HEK293 (cell line): ENCODE results near the gene KCTD2.

Experiments used
- BCL11B ChIP-seq: fragments of 450-650 bp; formaldehyde crosslinking; IDR thresholded peaks from 2 replicates; pipeline ENCODE4 v1.5.1; 2016; ENCODE audit warnings: low read depth, missing biosample characterization, missing genetic modification characterization
- GLIS1 ChIP-seq: fragments of 450-650 bp; formaldehyde crosslinking; IDR thresholded peaks from 2 replicates; pipeline ENCODE4 v1.5.1; 2016; ENCODE audit warnings: missing biosample characterization, missing genetic modification characterization
- SP2 ChIP-seq: fragments of 450-650 bp; formaldehyde crosslinking; IDR thresholded peaks from 2 replicates; pipeline ENCODE4 v1.5.1; 2016; ENCODE audit warnings: missing biosample characterization, missing genetic modification characterization
- YY1 ChIP-seq: fragments of 450-650 bp; formaldehyde crosslinking; IDR thresholded peaks from 2 replicates; pipeline ENCODE4 v1.5.1; 2018; ENCODE audit warnings: missing biosample characterization, missing genetic modification characterization
- ZNF501 ChIP-seq: fragments of 450-650 bp; formaldehyde crosslinking; IDR thresholded peaks from 2 replicates; pipeline ENCODE4 v1.5.1; 2016; ENCODE audit warnings: missing biosample characterization, missing genetic modification characterization
- TF ChIP-seq, protein P1 (sequence below): fragments of 450-650 bp; formaldehyde crosslinking; IDR thresholded peaks from 2 replicates; pipeline ENCODE4 v1.5.1; 2016; ENCODE audit warnings: missing biosample characterization, missing genetic modification characterization
- TF ChIP-seq, protein P2 (sequence below): IDR thresholded peaks from 2 replicates; pipeline ENCODE4 v1.6.1; 2011; ENCODE audit warnings: mild to moderate bottlenecking, low read depth, low read length, borderline replicate concordance

- TF ChIP-seq, protein P1, sequence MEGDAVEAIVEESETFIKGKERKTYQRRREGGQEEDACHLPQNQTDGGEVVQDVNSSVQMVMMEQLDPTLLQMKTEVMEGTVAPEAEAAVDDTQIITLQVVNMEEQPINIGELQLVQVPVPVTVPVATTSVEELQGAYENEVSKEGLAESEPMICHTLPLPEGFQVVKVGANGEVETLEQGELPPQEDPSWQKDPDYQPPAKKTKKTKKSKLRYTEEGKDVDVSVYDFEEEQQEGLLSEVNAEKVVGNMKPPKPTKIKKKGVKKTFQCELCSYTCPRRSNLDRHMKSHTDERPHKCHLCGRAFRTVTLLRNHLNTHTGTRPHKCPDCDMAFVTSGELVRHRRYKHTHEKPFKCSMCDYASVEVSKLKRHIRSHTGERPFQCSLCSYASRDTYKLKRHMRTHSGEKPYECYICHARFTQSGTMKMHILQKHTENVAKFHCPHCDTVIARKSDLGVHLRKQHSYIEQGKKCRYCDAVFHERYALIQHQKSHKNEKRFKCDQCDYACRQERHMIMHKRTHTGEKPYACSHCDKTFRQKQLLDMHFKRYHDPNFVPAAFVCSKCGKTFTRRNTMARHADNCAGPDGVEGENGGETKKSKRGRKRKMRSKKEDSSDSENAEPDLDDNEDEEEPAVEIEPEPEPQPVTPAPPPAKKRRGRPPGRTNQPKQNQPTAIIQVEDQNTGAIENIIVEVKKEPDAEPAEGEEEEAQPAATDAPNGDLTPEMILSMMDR (tag by site-specific recombination), result no peak
- TF ChIP-seq, protein P2, sequence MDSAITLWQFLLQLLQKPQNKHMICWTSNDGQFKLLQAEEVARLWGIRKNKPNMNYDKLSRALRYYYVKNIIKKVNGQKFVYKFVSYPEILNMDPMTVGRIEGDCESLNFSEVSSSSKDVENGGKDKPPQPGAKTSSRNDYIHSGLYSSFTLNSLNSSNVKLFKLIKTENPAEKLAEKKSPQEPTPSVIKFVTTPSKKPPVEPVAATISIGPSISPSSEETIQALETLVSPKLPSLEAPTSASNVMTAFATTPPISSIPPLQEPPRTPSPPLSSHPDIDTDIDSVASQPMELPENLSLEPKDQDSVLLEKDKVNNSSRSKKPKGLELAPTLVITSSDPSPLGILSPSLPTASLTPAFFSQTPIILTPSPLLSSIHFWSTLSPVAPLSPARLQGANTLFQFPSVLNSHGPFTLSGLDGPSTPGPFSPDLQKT, result no peak
- TF ChIP-seq ZNF501 (tag by site-specific recombination) (no peak), SP2 (tag by site-specific recombination) (peak; percentile 27), GLIS1 (tag by site-specific recombination) (peak; percentile 21; the same call in 1 of the 2 replicates), YY1 (tag by site-specific recombination) (no peak), BCL11B (tag by site-specific recombination) (no peak)
Observed at GRCh38 chr17:75094871-75095399, 47.9 kb downstream of the KCTD2 start.
